ENCODE measurements around the gene MTRF1.

MTRF1 gene

GRCh38 chr13:41206467-41206866, 56.9 kb downstream of the MTRF1 start:
- no peaks in the 10 kb centered on the region for H3K36me3 ChIP-seq (ENCODE audit: control insufficient read depth, insufficient read depth, low read length)
- no peak overlapping the region for H3K27ac ChIP-seq (ENCODE audit: low read depth, low read length)
- H3K9ac ChIP-seq (ENCODE audit: low read length) = no peak overlapping the region
- H3K4me1 ChIP-seq (ENCODE audit: control insufficient read depth, insufficient read depth, low read length) = no peaks in the 10 kb centered on the region
- H3K4me3 ChIP-seq (ENCODE audit: low read length) = no peak overlapping the region
- H3K27me3 ChIP-seq (ENCODE audit: control insufficient read depth, insufficient read depth, low read length) = no peaks in the 10 kb centered on the region

GRCh38 chr13:41203810-41204209, 59.6 kb downstream of the MTRF1 start:
- no peaks in the 10 kb centered on the region for H3K36me3 ChIP-seq (ENCODE audit: control insufficient read depth, insufficient read depth, low read length)
- no peaks in the 10 kb centered on the region for H3K27me3 ChIP-seq (ENCODE audit: control insufficient read depth, insufficient read depth, low read length)
- H3K27ac ChIP-seq (ENCODE audit: low read depth, low read length) = no peak overlapping the region
- no peak overlapping the region for H3K4me3 ChIP-seq (ENCODE audit: low read length)
- no peaks in the 10 kb centered on the region for H3K4me1 ChIP-seq (ENCODE audit: control insufficient read depth, insufficient read depth, low read length)
- no peak overlapping the region for H3K9ac ChIP-seq (ENCODE audit: low read length)

- Histone ChIP-seq H3K27ac (ENCODE audit: low read depth, low read length) (no peak overlapping the region), H3K9ac (ENCODE audit: low read length) (no peak overlapping the region), H3K36me3 (ENCODE audit: control insufficient read depth, insufficient read depth, low read length) (no peaks in the 10 kb centered on the region), H3K4me3 (ENCODE audit: low read length) (no peak overlapping the region), H3K27me3 (ENCODE audit: control insufficient read depth, insufficient read depth, low read length) (no peaks in the 10 kb centered on the region), H3K4me1 (ENCODE audit: control insufficient read depth, insufficient read depth, low read length) (no peaks in the 10 kb centered on the region)
These were observed 63.2 kb downstream of the MTRF1 start for GRCh38 chr13:41200126-41200525.

- H3K27ac ChIP-seq (ENCODE audit: low read depth, low read length) = no peak overlapping the region
- no peaks in the 10 kb centered on the region for H3K36me3 ChIP-seq (ENCODE audit: control insufficient read depth, insufficient read depth, low read length)
- H3K4me3 ChIP-seq (ENCODE audit: low read length) = no peak overlapping the region
- H3K9ac ChIP-seq (ENCODE audit: low read length) = no peak overlapping the region
- H3K4me1 ChIP-seq (ENCODE audit: control insufficient read depth, insufficient read depth, low read length) = no peaks in the 10 kb centered on the region
- H3K27me3 ChIP-seq (ENCODE audit: control insufficient read depth, insufficient read depth, low read length) = no peaks in the 10 kb centered on the region
These were observed 63.9 kb downstream of the MTRF1 start for GRCh38 chr13:41199526-41199925.

GRCh38 chr13:41199079-41199478, 64.3 kb downstream of the MTRF1 start:
- Histone ChIP-seq H3K27me3 (ENCODE audit: control insufficient read depth, insufficient read depth, low read length) (no peaks in the 10 kb centered on the region), H3K4me1 (ENCODE audit: control insufficient read depth, insufficient read depth, low read length) (no peaks in the 10 kb centered on the region), H3K4me3 (ENCODE audit: low read length) (no peak overlapping the region), H3K27ac (ENCODE audit: low read depth, low read length) (no peak overlapping the region), H3K9ac (ENCODE audit: low read length) (no peak overlapping the region), H3K36me3 (ENCODE audit: control insufficient read depth, insufficient read depth, low read length) (no peaks in the 10 kb centered on the region)

- H3K4me3 ChIP-seq (ENCODE audit: low read length) = no peak overlapping the region
- no peaks in the 10 kb centered on the region for H3K27me3 ChIP-seq (ENCODE audit: control insufficient read depth, insufficient read depth, low read length)
- H3K27ac ChIP-seq (ENCODE audit: low read depth, low read length) = no peak overlapping the region
- H3K36me3 ChIP-seq (ENCODE audit: control insufficient read depth, insufficient read depth, low read length) = no peaks in the 10 kb centered on the region
- no peak overlapping the region for H3K9ac ChIP-seq (ENCODE audit: low read length)
- no peaks in the 10 kb centered on the region for H3K4me1 ChIP-seq (ENCODE audit: control insufficient read depth, insufficient read depth, low read length)
These were observed 66.8 kb downstream of the MTRF1 start for GRCh38 chr13:41196620-41197019.

GRCh38 chr13:41196011-41196410, 67.4 kb downstream of the MTRF1 start:
- H3K36me3 ChIP-seq (ENCODE audit: control insufficient read depth, insufficient read depth, low read length) = no peaks in the 10 kb centered on the region
- no peaks in the 10 kb centered on the region for H3K27me3 ChIP-seq (ENCODE audit: control insufficient read depth, insufficient read depth, low read length)
- H3K4me1 ChIP-seq (ENCODE audit: control insufficient read depth, insufficient read depth, low read length) = no peaks in the 10 kb centered on the region
- H3K27ac ChIP-seq (ENCODE audit: low read depth, low read length) = no peak overlapping the region
- H3K4me3 ChIP-seq (ENCODE audit: low read length) = no peak overlapping the region
- no peak overlapping the region for H3K9ac ChIP-seq (ENCODE audit: low read length)

- no peaks in the 10 kb centered on the region for H3K36me3 ChIP-seq (ENCODE audit: control insufficient read depth, insufficient read depth, low read length)
- peak within 1 kb of the TSS; percentile 17 for H3K9ac ChIP-seq (ENCODE audit: low read length)
- H3K27me3 ChIP-seq (ENCODE audit: control insufficient read depth, insufficient read depth, low read length) = no peaks in the 10 kb centered on the region
- peak within 1 kb of the TSS; percentile 91 for H3K4me3 ChIP-seq (ENCODE audit: low read length)
- H3K27ac ChIP-seq (ENCODE audit: low read depth, low read length) = peak within 1 kb of the TSS; percentile 69
- H3K4me1 ChIP-seq (ENCODE audit: control insufficient read depth, insufficient read depth, low read length) = no peaks in the 10 kb centered on the region
These were observed 69.2 kb downstream of the MTRF1 start, which contains the start of gene KBTBD7 for GRCh38 chr13:41193919-41194824. Gene KBTBD7 (minus strand): TSS chr13:41194569. CDS start chr13:41194257, 312 bp downstream.

GRCh38 chr13:41193469-41193868, 69.9 kb downstream of the MTRF1 start:
- no peak overlapping the region for H3K9ac ChIP-seq (ENCODE audit: low read length)

GRCh38 chr13:41188584-41188983, 74.8 kb downstream of the MTRF1 start:
- no peak overlapping the region for H3K27ac ChIP-seq (ENCODE audit: low read depth, low read length)
- H3K27me3 ChIP-seq (ENCODE audit: control insufficient read depth, insufficient read depth, low read length) = no peaks in the 10 kb centered on the region
- H3K36me3 ChIP-seq (ENCODE audit: control insufficient read depth, insufficient read depth, low read length) = no peaks in the 10 kb centered on the region
- no peak overlapping the region for H3K4me3 ChIP-seq (ENCODE audit: low read length)
- H3K4me1 ChIP-seq (ENCODE audit: control insufficient read depth, insufficient read depth, low read length) = no peaks in the 10 kb centered on the region
- no peak overlapping the region for H3K9ac ChIP-seq (ENCODE audit: low read length)

More at GRCh38 chr13:41193469-41193868, 69.9 kb downstream of the MTRF1 start:
- no peaks in the 10 kb centered on the region for H3K4me1 ChIP-seq (ENCODE audit: control insufficient read depth, insufficient read depth, low read length)
- peak overlapping the region; percentile 91 for H3K4me3 ChIP-seq (ENCODE audit: low read length)
- H3K36me3 ChIP-seq (ENCODE audit: control insufficient read depth, insufficient read depth, low read length) = no peaks in the 10 kb centered on the region
- H3K27me3 ChIP-seq (ENCODE audit: control insufficient read depth, insufficient read depth, low read length) = no peaks in the 10 kb centered on the region
- H3K27ac ChIP-seq (ENCODE audit: low read depth, low read length) = no peak overlapping the region

GRCh38 chr13:41186481-41186880, 76.9 kb downstream of the MTRF1 start:
- Histone ChIP-seq H3K4me3 (ENCODE audit: low read length) (no peak overlapping the region), H3K27me3 (ENCODE audit: control insufficient read depth, insufficient read depth, low read length) (no peaks in the 10 kb centered on the region), H3K27ac (ENCODE audit: low read depth, low read length) (no peak overlapping the region), H3K9ac (ENCODE audit: low read length) (no peak overlapping the region), H3K4me1 (ENCODE audit: control insufficient read depth, insufficient read depth, low read length) (no peaks in the 10 kb centered on the region), H3K36me3 (ENCODE audit: control insufficient read depth, insufficient read depth, low read length) (no peaks in the 10 kb centered on the region)

GRCh38 chr13:41182231-41182630, 81.1 kb downstream of the MTRF1 start:
- H3K36me3 ChIP-seq (ENCODE audit: control insufficient read depth, insufficient read depth, low read length) = no peaks in the 10 kb centered on the region
- no peak overlapping the region for H3K27ac ChIP-seq (ENCODE audit: low read depth, low read length)
- H3K27me3 ChIP-seq (ENCODE audit: control insufficient read depth, insufficient read depth, low read length) = no peaks in the 10 kb centered on the region
- H3K4me3 ChIP-seq (ENCODE audit: low read length) = no peak overlapping the region
- H3K4me1 ChIP-seq (ENCODE audit: control insufficient read depth, insufficient read depth, low read length) = no peaks in the 10 kb centered on the region
- no peak overlapping the region for H3K9ac ChIP-seq (ENCODE audit: low read length)
